ENCODE results near the gene KYNU. TPM values are rescaled to one million over a fixed set of nuclear protein-coding genes. Genes with fewer than 3 reads are reported as not detected.

KYNU gene
- total and polyA plus RNA-seq, 2 of the 13 experiments (the other 11 are each of a cell fraction or from before 2014, with no cell fraction given) = 21.9 to 68.6 TPM

GRCh38 chr2:142863485-142863961 is 13.9 kb upstream of the KYNU start (continued):
- TF ChIP-seq ZNF577 (CRISPR knock-in tag; IDR thresholded peaks at IDR 0.05; ENCODE audit: borderline replicate concordance, low read depth) (no peak), BORCS8-MEF2B (CRISPR knock-in tag; IDR thresholded peaks at IDR 0.05) (no peak), NFIB (CRISPR knock-in tag; IDR thresholded peaks at IDR 0.05; ENCODE audit: borderline replicate concordance) (no peak), STAT6 (CRISPR knock-in tag; IDR thresholded peaks at IDR 0.05; ENCODE audit: borderline replicate concordance) (no peak), TP53 (CRISPR knock-in tag; conservative IDR thresholded peaks at IDR 0.05) (no peak), NR2F6 (IDR thresholded peaks at IDR 0.05) (peak; percentile 70), NR2F6 (CRISPR knock-in tag; IDR thresholded peaks at IDR 0.05) (peak; percentile 80), SP1 (IDR thresholded peaks at IDR 0.05) (no peak), SP1 (CRISPR knock-in tag; IDR thresholded peaks at IDR 0.05) (no peak), ZNF317 (CRISPR knock-in tag; IDR thresholded peaks at IDR 0.05) (no peak), ZNF788 (CRISPR knock-in tag; IDR thresholded peaks at IDR 0.05; ENCODE audit: borderline replicate concordance) (no peak), DNMT1 (CRISPR knock-in tag; IDR thresholded peaks at IDR 0.05) (no peak), GFI1 (CRISPR knock-in tag; IDR thresholded peaks at IDR 0.05; ENCODE audit: borderline replicate concordance) (no peak), REPIN1 (CRISPR knock-in tag; IDR thresholded peaks at IDR 0.05; ENCODE audit: borderline replicate concordance, low read depth) (0 out of 2 replicates have a peak, but pooled peaks have one; percentile 66), TBX2 (CRISPR knock-in tag; IDR thresholded peaks at IDR 0.05; ENCODE audit: borderline replicate concordance) (peak; percentile 73), FIP1L1 (IDR thresholded peaks at IDR 0.05; ENCODE audit: borderline replicate concordance, insufficient read depth, low read depth, low read length) (no peak), ZNF333 (CRISPR knock-in tag; IDR thresholded peaks at IDR 0.05; ENCODE audit: borderline replicate concordance) (no peak), ZNF776 (CRISPR knock-in tag; IDR thresholded peaks at IDR 0.05) (no peak)
- TF ChIP-seq, protein P1, sequence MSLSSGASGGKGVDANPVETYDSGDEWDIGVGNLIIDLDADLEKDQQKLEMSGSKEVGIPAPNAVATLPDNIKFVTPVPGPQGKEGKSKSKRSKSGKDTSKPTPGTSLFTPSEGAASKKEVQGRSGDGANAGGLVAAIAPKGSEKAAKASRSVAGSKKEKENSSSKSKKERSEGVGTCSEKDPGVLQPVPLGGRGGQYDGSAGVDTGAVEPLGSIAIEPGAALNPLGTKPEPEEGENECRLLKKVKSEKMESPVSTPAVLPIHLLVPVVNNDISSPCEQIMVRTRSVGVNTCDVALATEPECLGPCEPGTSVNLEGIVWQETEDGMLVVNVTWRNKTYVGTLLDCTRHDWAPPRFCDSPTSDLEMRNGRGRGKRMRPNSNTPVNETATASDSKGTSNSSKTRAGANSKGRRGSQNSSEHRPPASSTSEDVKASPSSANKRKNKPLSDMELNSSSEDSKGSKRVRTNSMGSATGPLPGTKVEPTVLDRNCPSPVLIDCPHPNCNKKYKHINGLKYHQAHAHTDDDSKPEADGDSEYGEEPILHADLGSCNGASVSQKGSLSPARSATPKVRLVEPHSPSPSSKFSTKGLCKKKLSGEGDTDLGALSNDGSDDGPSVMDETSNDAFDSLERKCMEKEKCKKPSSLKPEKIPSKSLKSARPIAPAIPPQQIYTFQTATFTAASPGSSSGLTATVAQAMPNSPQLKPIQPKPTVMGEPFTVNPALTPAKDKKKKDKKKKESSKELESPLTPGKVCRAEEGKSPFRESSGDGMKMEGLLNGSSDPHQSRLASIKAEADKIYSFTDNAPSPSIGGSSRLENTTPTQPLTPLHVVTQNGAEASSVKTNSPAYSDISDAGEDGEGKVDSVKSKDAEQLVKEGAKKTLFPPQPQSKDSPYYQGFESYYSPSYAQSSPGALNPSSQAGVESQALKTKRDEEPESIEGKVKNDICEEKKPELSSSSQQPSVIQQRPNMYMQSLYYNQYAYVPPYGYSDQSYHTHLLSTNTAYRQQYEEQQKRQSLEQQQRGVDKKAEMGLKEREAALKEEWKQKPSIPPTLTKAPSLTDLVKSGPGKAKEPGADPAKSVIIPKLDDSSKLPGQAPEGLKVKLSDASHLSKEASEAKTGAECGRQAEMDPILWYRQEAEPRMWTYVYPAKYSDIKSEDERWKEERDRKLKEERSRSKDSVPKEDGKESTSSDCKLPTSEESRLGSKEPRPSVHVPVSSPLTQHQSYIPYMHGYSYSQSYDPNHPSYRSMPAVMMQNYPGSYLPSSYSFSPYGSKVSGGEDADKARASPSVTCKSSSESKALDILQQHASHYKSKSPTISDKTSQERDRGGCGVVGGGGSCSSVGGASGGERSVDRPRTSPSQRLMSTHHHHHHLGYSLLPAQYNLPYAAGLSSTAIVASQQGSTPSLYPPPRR (CRISPR knock-in tag; IDR thresholded peaks at IDR 0.05; ENCODE audit: borderline replicate concordance) = peak; percentile 96
- TF ChIP-seq, protein P2, sequence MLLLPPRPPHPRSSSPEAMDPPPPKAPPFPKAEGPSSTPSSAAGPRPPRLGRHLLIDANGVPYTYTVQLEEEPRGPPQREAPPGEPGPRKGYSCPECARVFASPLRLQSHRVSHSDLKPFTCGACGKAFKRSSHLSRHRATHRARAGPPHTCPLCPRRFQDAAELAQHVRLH (CRISPR knock-in tag; IDR thresholded peaks at IDR 0.05; ENCODE audit: borderline replicate concordance, low read depth) = no peak

Data from HepG2 (cell line).